Neural cell (in vitro differentiated cells): ENCODE results near the gene HORMAD2. TPM values are rescaled to one million over a fixed set of nuclear protein-coding genes. Genes with fewer than 3 reads are reported as not detected.

Experiments
- H2AFZ ChIP-seq: fragments of 200-600, 300-800 bp; sonication (generic), shearing (Covaris generic); 2 replicates; pipeline ENCODE4 v1.6.0; 2014; ENCODE audit warnings: low read depth, mild to moderate bottlenecking, antibody characterized with exemption, low read length, moderate library complexity
- H3F3A ChIP-seq: fragments of 200-600 bp; shearing (Covaris generic); 2 replicates; pipeline ENCODE4 v1.6.1; 2016; ENCODE audit warnings: mild to moderate bottlenecking, moderate library complexity, mixed read lengths, antibody characterized with exemption, low read length; ENCODE audit not compliant: insufficient read depth, poor library complexity, severe bottlenecking
- H3K27ac ChIP-seq: fragments of 200-600, 300-800 bp; sonication (generic), shearing (Covaris generic); 2 replicates; pipeline ENCODE4 v1.5.1; 2014; ENCODE audit warnings: mild to moderate bottlenecking, low read length, moderate library complexity
- H3K27me3 ChIP-seq: fragments of 300-800, 200-600 bp; sonication (generic), shearing (Covaris generic); 2 replicates; pipeline ENCODE4 v1.6.0; 2014; ENCODE audit warnings: mild to moderate bottlenecking, low read depth, low read length, moderate library complexity; ENCODE audit not compliant: insufficient read depth
- H3K36me3 ChIP-seq: fragments of 300-800, 200-600 bp; sonication (generic), shearing (Covaris generic); 2 replicates; pipeline ENCODE4 v1.5.1; 2014; ENCODE audit warnings: mild to moderate bottlenecking, antibody characterized with exemption, low read length, moderate library complexity; ENCODE audit not compliant: insufficient read depth
- H3K4me2 ChIP-seq: fragments of 300-800, 200-600 bp; sonication (generic), shearing (Covaris generic); 2 replicates; pipeline ENCODE4 v1.6.0; 2014; ENCODE audit warnings: mild to moderate bottlenecking, low read length
- H3K4me3 ChIP-seq: fragments of 300-800, 200-600 bp; sonication (generic), shearing (Covaris generic); 2 replicates; pipeline ENCODE4 v1.5.1; 2014; ENCODE audit warnings: mild to moderate bottlenecking, low read length, moderate library complexity
- H3K79me2 ChIP-seq: fragments of 200-600 bp; shearing (Covaris generic); replicated peaks from 2 replicates; pipeline ENCODE4 v1.6.0; 2014; ENCODE audit warnings: mild to moderate bottlenecking, low read length, moderate library complexity; ENCODE audit not compliant: insufficient read depth
- H3K9ac ChIP-seq: fragments of 300-800, 200-600 bp; sonication (generic), shearing (Covaris generic); 2 replicates; pipeline ENCODE4 v1.6.1; 2016; ENCODE audit warnings: mild to moderate bottlenecking, low read length, mixed read lengths
- H3K9me2 ChIP-seq: fragments of 200-600 bp; shearing (Covaris generic); 2 replicates; pipeline ENCODE4 v1.6.1; 2016; ENCODE audit warnings: mild to moderate bottlenecking, low read length, mixed read lengths; ENCODE audit not compliant: insufficient read depth
- H3K9me3 ChIP-seq: fragments of 200-600, 300-800 bp; sonication (generic), shearing (Covaris generic); 2 replicates; pipeline ENCODE4 v1.6.1; 2016; ENCODE audit warnings: mild to moderate bottlenecking, mixed run types, low read length, moderate library complexity, mixed read lengths
- H4K20me1 ChIP-seq: fragments of 200-600 bp; shearing (Covaris generic); 2 replicates; pipeline ENCODE4 v1.6.1; 2016; ENCODE audit warnings: mild to moderate bottlenecking, mixed run types; ENCODE audit not compliant: insufficient read depth
- CTCF ChIP-seq: fragments of 450-650 bp; IDR thresholded peaks from 2 replicates; pipeline ENCODE4 v1.5.1; 2014; ENCODE audit warnings: antibody characterized with exemption, mild to moderate bottlenecking, moderate library complexity; ENCODE audit not compliant: poor library complexity, severe bottlenecking
- EP300 ChIP-seq: fragments of 450-650 bp; conservative IDR thresholded peaks from 2 replicates; pipeline ENCODE4 v1.6.1; 2014; ENCODE audit warnings: antibody characterized with exemption, mild to moderate bottlenecking, moderate library complexity; ENCODE audit not compliant: poor library complexity, severe bottlenecking
- EZH2 ChIP-seq: fragments of 200-600, 300-800 bp; shearing (Covaris generic), sonication (generic); IDR thresholded peaks from 2 replicates; pipeline ENCODE4 v1.6.1; 2014; ENCODE audit warnings: antibody characterized with exemption, low read length, borderline replicate concordance, mild to moderate bottlenecking; ENCODE audit not compliant: insufficient read depth, poor library complexity, severe bottlenecking
- MXI1 ChIP-seq: fragments of 450-650 bp; conservative IDR thresholded peaks from 2 replicates; pipeline ENCODE4 v1.6.1; 2014; ENCODE audit warnings: antibody characterized with exemption, mild to moderate bottlenecking; ENCODE audit not compliant: poor library complexity, severe bottlenecking
- POLR2AphosphoS5 ChIP-seq: IDR thresholded peaks from 2 replicates; pipeline ENCODE4 v1.6.1; 2012
- RAD21 ChIP-seq: fragments of 450-650 bp; conservative IDR thresholded peaks from 2 replicates; pipeline ENCODE4 v1.6.1; 2014; ENCODE audit warnings: antibody characterized with exemption, mild to moderate bottlenecking, moderate library complexity
- REST ChIP-seq: IDR thresholded peaks from 2 replicates; pipeline ENCODE4 v1.6.1; 2012; ENCODE audit warnings: borderline replicate concordance
- SMC3 ChIP-seq: fragments of 450-650 bp; conservative IDR thresholded peaks from 2 replicates; pipeline ENCODE4 v1.6.1; 2014; ENCODE audit warnings: antibody characterized with exemption, mild to moderate bottlenecking, moderate library complexity; ENCODE audit not compliant: poor library complexity
- TAF1 ChIP-seq: IDR thresholded peaks from 2 replicates; pipeline ENCODE4 v1.6.1; 2012; ENCODE audit warnings: low read depth
- polyA plus RNA-seq: library from polyadenylated mRNA; depleted of rRNA; stranded (reverse); fragments of >200 nt; gene quantifications from 2 replicates; pipeline ENCODE4 v1.2.3, GENCODE V29; 2014

Gene HORMAD2
- polyA plus RNA-seq, 1 donor from 2014 or later: 1.2 TPM

GRCh38 chr22:30209642-30210041 lies 129.4 kb downstream of the HORMAD2 start:
- no peak for TF ChIP-seq SMC3
- TF ChIP-seq POLR2AphosphoS5: no peak
- TF ChIP-seq EZH2: no peak
- no peak for TF ChIP-seq MXI1
- TF ChIP-seq TAF1: no peak
- TF ChIP-seq EP300: no peak
- no peak for TF ChIP-seq REST
- TF ChIP-seq RAD21: no peak
- no peak for TF ChIP-seq CTCF
- Histone ChIP-seq H3F3A (no peaks in the 10 kb centered on the region), H3K9ac (no peak overlapping the region)

GRCh38 chr22:30210235-30210909 lies 130.1 kb downstream of the HORMAD2 start:
- H4K20me1 ChIP-seq: no peaks in the 10 kb centered on the region
- H3K79me2 ChIP-seq: no peaks in the 10 kb centered on the region
- H3K9me2 ChIP-seq: no peaks in the 10 kb centered on the region
- no peaks in the 10 kb centered on the region for H3F3A ChIP-seq
- H3K9ac ChIP-seq: no peak overlapping the region
- no peak overlapping the region for H3K27ac ChIP-seq
- no peaks in the 10 kb centered on the region for H3K36me3 ChIP-seq
- no peaks in the 10 kb centered on the region for H3K27me3 ChIP-seq
- H3K4me3 ChIP-seq: no peak overlapping the region
- no peaks in the 10 kb centered on the region for H3K9me3 ChIP-seq
- H3K4me2 ChIP-seq: no peak overlapping the region
- H2AFZ ChIP-seq: no peak overlapping the region
- TF ChIP-seq CTCF (no peak), REST (no peak), MXI1 (no peak), TAF1 (no peak), EZH2 (no peak), RAD21 (no peak), SMC3 (no peak), POLR2AphosphoS5 (no peak), EP300 (no peak)

More at GRCh38 chr22:30209642-30210041, 129.4 kb downstream of the HORMAD2 start:
- H3K27me3 ChIP-seq: no peaks in the 10 kb centered on the region
- no peaks in the 10 kb centered on the region for H3K36me3 ChIP-seq
- H3K9me2 ChIP-seq: no peaks in the 10 kb centered on the region
- H3K27ac ChIP-seq: no peak overlapping the region
- H4K20me1 ChIP-seq: no peaks in the 10 kb centered on the region
- no peaks in the 10 kb centered on the region for H3K9me3 ChIP-seq
- no peak overlapping the region for H3K4me3 ChIP-seq
- no peaks in the 10 kb centered on the region for H3K79me2 ChIP-seq
- no peak overlapping the region for H2AFZ ChIP-seq
- no peak overlapping the region for H3K4me2 ChIP-seq
